GM18505 (cell line): ENCODE measurements around the gene WNT11.

Source experiments
- ATAC-seq: cut with Tn5 transposase; IDR thresholded peaks from one replicate; pipeline ENCODE4 v1.9.1; 2021; ENCODE audit not compliant: unreplicated experiment
- POLR2A ChIP-seq: IDR thresholded peaks from 4 replicates; pipeline ENCODE4 v1.6.1; 2011; ENCODE audit warnings: borderline replicate concordance; ENCODE audit not compliant: insufficient read depth, insufficient read length; ENCODE audit errors: extremely low read depth

The WNT11 gene

GRCh38 chr11:76162336-76163288 is 43.7 kb downstream of the WNT11 start:
- ATAC-seq = no peak
- no peak for TF ChIP-seq POLR2A

- TF ChIP-seq POLR2A = no peak
- no peak for ATAC-seq
Measured at GRCh38 chr11:76161261-76161961, 44.9 kb downstream of the WNT11 start.

GRCh38 chr11:76160856-76161255 is 45.4 kb downstream of the WNT11 start:
- TF ChIP-seq POLR2A = no peak
- no peak for ATAC-seq

- no peak for ATAC-seq
- no peak for TF ChIP-seq POLR2A
Measured at GRCh38 chr11:76159983-76160661, 46.2 kb downstream of the WNT11 start.

- no peak for ATAC-seq
- TF ChIP-seq POLR2A = no peak
Measured at GRCh38 chr11:76159303-76159937, 46.9 kb downstream of the WNT11 start.

GRCh38 chr11:76158394-76159302 is 47.7 kb downstream of the WNT11 start:
- TF ChIP-seq POLR2A = no peak
- no peak for ATAC-seq

GRCh38 chr11:76157891-76158290 is 48.4 kb downstream of the WNT11 start:
- TF ChIP-seq POLR2A = no peak

GRCh38 chr11:76156971-76157427 is 49.3 kb downstream of the WNT11 start:
- TF ChIP-seq POLR2A = no peak
- no peak for ATAC-seq

More at GRCh38 chr11:76157891-76158290, 48.4 kb downstream of the WNT11 start:
- no peak for ATAC-seq

GRCh38 chr11:76155500-76156227 is 50.6 kb downstream of the WNT11 start:
- no peak for TF ChIP-seq POLR2A

GRCh38 chr11:76153571-76153923 is 52.8 kb downstream of the WNT11 start:
- ATAC-seq = peak; percentile 10

More at GRCh38 chr11:76155500-76156227, 50.6 kb downstream of the WNT11 start:
- no peak for ATAC-seq

GRCh38 chr11:76152741-76153570 is 53.3 kb downstream of the WNT11 start:
- ATAC-seq = peak; percentile 57
- no peak for TF ChIP-seq POLR2A

More at GRCh38 chr11:76153571-76153923, 52.8 kb downstream of the WNT11 start:
- no peak for TF ChIP-seq POLR2A

- no peak for TF ChIP-seq POLR2A
- ATAC-seq = peak; percentile 71
Measured at GRCh38 chr11:76152086-76152681, 54.1 kb downstream of the WNT11 start.
